Activated naive CD8-positive, alpha-beta T cell treated with anti-CD3 and anti-CD28 coated beads, Interleukin-2, amount 50 U/mL, for 16 hours (primary cell): ENCODE results near the gene CD52.
"Not testable (repeated sequence)": the region's sequence is repeated elsewhere in the genome, so short reads cannot be mapped to it uniquely, and the experiment has no call there.

Experiments
- DNase-seq: peaks from one replicate; pipeline ENCODE4 v3.0.0-alpha.2; 2020; ENCODE audit warnings: low read depth, low spot score

Gene CD52

GRCh38 chr1:26284597-26285347, 33.0 kb upstream of the CD52 start:
- DNase-seq, result peak; percentile 97

GRCh38 chr1:26285366-26286063, 32.2 kb upstream of the CD52 start:
- no peak for DNase-seq

- DNase-seq, result no peak
Measured at GRCh38 chr1:26286064-26286416, 31.7 kb upstream of the CD52 start.

DNA sequence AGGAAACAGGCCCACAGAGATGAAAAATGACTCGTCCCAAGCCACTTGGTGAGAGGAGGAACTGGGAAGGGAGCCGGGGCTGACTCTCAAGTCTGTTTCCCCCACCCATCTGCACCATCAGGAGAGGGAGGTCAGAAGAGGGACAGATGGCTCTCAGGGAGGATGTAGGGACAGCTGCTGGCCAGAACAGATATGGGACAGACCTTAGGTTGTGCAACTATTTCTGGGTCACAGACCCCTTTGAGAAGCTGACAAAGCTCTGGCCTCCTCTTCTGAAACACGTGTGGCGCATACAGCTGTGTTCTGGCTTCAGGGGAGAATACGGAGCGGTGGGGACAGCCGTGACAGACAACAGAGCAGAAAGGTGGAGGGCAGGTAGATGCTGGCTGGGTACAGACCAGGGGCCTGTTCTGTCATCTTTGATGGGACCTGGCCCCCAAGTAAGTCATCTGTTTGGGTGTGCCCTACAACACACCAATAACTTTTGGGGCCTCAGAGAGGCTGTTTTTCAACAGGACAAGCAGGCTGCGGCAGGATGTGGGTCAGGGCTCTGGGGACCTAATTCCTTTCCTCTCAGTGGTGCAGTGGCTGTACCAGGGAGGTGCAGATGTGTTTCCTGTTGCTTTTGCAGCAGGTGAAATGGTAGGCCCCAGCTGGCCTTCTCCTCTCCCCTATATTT, 30.6 kb upstream of the CD52 start:
- DNase-seq, result no peak

- DNase-seq, result no peak
Measured at GRCh38 chr1:26287811-26288210, 29.9 kb upstream of the CD52 start.

- no peak for DNase-seq
Measured at GRCh38 chr1:26288311-26288941, 29.3 kb upstream of the CD52 start.

- DNase-seq, result no peak
Measured at GRCh38 chr1:26289158-26290059, 28.3 kb upstream of the CD52 start.

GRCh38 chr1:26290122-26290881, 27.5 kb upstream of the CD52 start:
- DNase-seq, result no peak

DNA sequence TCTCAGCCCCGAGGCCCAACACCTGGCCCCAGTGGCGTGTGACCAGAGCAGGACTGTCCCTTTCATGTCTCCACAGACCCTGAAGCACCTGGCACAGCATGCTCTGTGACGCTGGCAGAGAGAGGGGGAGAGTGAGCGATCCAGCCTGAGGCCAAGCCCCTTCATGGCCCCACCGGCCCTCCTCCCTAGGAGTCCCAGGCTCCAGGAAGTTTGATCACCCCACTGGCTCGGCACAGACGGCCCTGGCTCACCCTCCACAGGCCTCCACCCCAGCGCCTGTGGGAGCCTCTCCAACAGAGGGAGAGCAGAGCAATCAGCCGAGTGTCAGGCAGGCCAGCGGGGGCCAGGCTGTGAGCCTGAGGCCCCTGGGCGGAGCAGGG, 26.9 kb upstream of the CD52 start:
- DNase-seq, result no peak

DNA sequence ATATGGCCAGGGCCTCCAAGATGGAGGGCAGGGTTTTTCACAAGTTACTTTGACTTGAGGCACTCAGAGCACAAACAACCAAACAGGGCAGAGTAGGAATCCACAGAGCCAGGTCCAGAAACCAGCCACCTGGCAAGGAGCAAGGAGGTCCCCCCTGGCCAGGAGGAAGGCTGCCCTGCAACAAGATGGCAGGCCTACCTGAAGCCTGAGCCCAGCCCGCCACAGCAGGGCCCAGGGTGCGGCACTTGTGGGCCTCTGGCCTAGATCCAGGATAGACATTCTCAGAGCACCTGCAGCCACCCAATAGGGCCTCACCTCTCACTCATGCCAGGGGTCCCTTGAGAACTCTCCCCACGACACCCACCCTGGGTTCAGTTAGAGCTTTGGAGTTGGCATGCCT, 26.3 kb upstream of the CD52 start:
- DNase-seq, result no peak

DNA sequence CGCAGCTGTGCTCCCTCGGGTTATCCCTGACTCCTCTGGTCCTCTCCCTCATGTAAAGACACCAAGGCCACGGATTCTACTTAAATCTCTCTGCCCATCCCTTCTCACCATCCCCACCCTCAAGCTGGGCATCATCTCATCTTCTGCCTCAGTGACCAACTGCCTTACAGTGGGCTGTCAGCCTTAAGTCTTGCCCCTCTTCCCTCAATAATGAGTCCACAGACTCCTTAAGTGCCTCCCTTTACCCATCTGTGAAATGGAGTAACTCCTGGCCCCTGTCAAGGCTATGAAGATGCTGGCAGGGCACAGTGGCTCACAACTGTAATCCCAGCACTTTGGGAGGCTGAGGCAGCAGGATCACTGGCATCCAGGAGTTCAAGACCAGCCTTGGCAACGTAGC, 25.8 kb upstream of the CD52 start:
- DNase-seq, result no peak

DNA sequence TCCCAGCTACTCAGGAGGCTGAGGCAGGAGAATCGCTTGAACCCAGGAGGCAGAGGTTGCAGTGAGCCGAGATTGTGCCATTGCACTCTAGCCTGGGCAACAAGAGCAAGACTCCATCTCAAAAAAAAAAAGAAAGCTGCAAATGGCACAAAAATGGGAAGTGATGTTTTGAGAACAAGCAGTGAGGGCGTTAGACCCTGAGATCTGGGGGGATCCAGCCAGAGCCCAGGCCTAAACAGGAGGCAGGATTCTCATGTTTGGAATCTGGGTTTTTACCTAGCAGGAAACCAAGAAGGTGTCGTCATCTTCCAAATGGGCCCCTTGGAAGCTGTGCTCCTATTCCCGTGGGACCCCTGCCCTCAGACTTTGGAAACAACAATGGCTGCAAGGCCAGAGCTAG, 25.0 kb upstream of the CD52 start:
- not testable (repeated sequence) for DNase-seq

- DNase-seq, result no peak
Measured at GRCh38 chr1:26293911-26294463, 23.8 kb upstream of the CD52 start.

DNA sequence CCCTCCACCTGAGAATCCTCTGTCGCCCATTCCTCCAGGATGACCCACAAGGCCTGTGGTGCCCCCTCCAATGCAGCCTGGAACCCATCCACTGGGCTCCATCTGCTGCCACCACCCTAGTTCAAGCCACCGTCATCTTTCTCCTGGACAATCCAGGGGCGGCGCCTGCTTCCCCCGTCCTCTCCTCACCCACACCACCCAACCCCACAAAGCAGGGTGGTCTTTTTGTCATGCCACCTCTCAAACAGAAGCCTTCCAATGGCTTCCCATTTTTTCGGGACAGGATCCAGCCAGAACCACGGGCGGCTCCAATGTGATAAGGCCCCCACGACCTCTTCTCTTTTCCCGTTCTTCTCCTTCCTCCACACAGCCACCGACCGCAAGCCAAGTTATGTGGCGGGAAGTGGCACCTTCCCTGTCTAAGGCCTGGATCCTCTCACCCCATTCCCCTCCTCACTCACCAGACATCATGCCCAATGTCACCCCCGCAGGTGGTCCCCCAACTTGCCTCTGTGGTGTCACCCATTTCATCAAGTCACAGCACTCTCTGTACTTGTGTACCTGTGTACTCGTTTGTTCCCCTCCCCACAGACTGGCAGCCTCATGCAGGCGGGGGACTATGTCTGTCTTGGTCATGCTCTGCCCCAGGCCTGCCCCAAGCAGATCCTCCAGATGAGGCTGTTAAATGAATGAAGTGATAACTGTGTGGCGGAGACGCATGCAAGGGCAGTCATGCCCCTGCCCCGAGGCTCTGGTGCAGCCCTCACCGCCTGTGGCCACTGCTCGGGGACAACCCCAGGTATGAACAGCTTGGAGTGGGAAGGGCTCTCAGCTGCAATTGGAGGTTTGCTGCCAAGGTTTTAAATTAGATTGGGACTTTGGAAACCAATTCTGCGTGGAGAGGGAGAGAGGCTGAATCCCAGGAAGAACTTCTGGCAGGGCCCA, 22.3 kb upstream of the CD52 start:
- no peak for DNase-seq

- DNase-seq, result no peak
Measured at GRCh38 chr1:26296340-26297056, 21.3 kb upstream of the CD52 start.

DNA sequence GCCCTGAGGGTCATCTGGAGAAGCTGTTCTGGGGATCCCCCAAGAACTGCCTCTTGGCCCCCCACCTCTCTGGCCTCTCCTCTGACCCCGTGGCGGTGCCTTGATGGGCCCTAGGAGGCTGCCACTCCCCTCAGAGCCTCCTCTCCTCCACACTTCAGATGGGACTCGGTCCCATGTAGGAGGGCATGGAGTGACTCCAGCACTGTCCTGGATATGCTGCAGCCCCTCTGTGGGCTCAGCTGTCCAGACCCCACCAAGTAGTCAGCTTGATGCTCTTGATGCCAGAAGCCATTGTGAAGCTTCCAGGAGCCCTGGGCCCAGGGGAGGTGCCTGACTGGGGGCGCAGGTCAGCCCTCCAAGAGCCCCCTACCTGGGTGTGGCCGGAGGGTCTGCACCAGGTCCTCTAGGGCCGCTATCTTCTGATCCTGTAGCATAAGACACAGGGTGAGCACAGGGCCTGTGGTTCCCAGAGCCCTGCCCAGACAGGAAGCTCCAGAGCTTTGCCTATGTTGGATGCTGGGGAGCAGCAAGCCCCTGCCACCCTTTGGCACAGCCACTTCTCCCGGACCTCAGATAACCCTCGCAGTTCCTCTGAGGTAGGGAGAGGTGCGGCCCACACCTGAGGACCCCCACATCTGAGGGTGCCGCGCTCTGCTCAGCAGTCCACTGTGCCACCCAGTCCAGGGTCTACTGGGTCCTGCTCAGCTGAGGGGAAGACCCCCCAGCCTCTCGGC, 20.5 kb upstream of the CD52 start:
- DNase-seq, result no peak

DNA sequence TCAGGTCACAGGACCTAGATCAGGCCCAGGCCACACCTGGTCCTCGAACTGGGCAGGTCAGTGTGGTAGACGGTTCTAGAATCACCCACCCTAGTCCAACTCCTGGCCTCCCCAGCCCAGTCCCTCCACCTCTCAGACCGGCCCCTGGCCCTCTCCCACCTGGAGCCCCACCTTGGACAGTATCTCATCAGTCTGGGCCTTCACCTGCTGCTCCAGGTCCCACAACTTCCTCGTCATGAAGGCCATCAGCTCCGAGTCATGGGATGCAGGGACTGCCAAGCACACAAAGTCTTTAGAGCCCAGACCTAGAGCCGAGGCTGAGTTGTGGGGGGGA, 20.0 kb upstream of the CD52 start:
- no peak for DNase-seq
